Mononuclear cell (primary cell): ENCODE data around the gene SNX1. TPM values are rescaled to one million over a fixed set of nuclear protein-coding genes. Genes with fewer than 3 reads are reported as not detected.

ENCODE experiments used
- H3K27me3 ChIP-seq: 2 replicates; pipeline ENCODE4 v1.6.0; 2011; ENCODE audit warnings: low read length, control low read depth; ENCODE audit not compliant: insufficient read depth
- H3K4me1 ChIP-seq: 2 replicates; pipeline ENCODE4 v1.5.1; 2011; ENCODE audit warnings: mild to moderate bottlenecking, low read length, control low read depth; ENCODE audit not compliant: insufficient read depth
- H3K4me3 ChIP-seq: 2 replicates; pipeline ENCODE4 v1.5.1; 2011; ENCODE audit warnings: mild to moderate bottlenecking, low read length, moderate library complexity
- H3K9me3 ChIP-seq: 2 replicates; pipeline ENCODE4 v1.5.1; 2011; ENCODE audit warnings: low read depth, mild to moderate bottlenecking, control low read depth, low read length
- total RNA-seq: library from RNA; depleted of rRNA; stranded (reverse); fragments of >200 nt; gene quantifications from one replicate; pipeline ENCODE4 v1.2.3, GENCODE V29; 2012

Gene SNX1
- total RNA-seq, 1 donor, result 29.2 TPM

GRCh38 chr15:64144192-64144564 is 48.4 kb downstream of the SNX1 start:
- no peak overlapping the region for H3K4me3 ChIP-seq
- no peaks in the 10 kb centered on the region for H3K4me1 ChIP-seq
- H3K9me3 ChIP-seq, result no peaks in the 10 kb centered on the region
- H3K27me3 ChIP-seq, result no peaks in the 10 kb centered on the region

GRCh38 chr15:64144565-64145281 is 48.9 kb downstream of the SNX1 start:
- Histone ChIP-seq H3K4me3 (no peak overlapping the region), H3K4me1 (peaks cover 5% of the 10 kb centered on the region), H3K9me3 (no peaks in the 10 kb centered on the region), H3K27me3 (no peaks in the 10 kb centered on the region)

- no peaks in the 10 kb centered on the region for H3K9me3 ChIP-seq
Measured at GRCh38 chr15:64146041-64146440, 50.3 kb downstream of the SNX1 start.

GRCh38 chr15:64146520-64146884 is 50.7 kb downstream of the SNX1 start:
- no peak overlapping the region for H3K4me3 ChIP-seq
- H3K9me3 ChIP-seq, result no peaks in the 10 kb centered on the region
- H3K4me1 ChIP-seq, result peaks cover 21% of the 10 kb centered on the region
- no peaks in the 10 kb centered on the region for H3K27me3 ChIP-seq

More at GRCh38 chr15:64146041-64146440, 50.3 kb downstream of the SNX1 start:
- H3K27me3 ChIP-seq, result no peaks in the 10 kb centered on the region
- peaks cover 18% of the 10 kb centered on the region for H3K4me1 ChIP-seq
- H3K4me3 ChIP-seq, result no peak overlapping the region

GRCh38 chr15:64146885-64147681 is 51.3 kb downstream of the SNX1 start:
- Histone ChIP-seq H3K4me3 (no peak overlapping the region), H3K4me1 (peaks cover 27% of the 10 kb centered on the region), H3K9me3 (no peaks in the 10 kb centered on the region), H3K27me3 (peaks cover 5% of the 10 kb centered on the region)

- H3K4me1 ChIP-seq, result peaks cover 37% of the 10 kb centered on the region
- H3K27me3 ChIP-seq, result peaks cover 16% of the 10 kb centered on the region
- H3K4me3 ChIP-seq, result no peak overlapping the region
- H3K9me3 ChIP-seq, result no peaks in the 10 kb centered on the region
Measured at GRCh38 chr15:64148168-64148567, 52.4 kb downstream of the SNX1 start.

- Histone ChIP-seq H3K27me3 (peaks cover 18% of the 10 kb centered on the region), H3K9me3 (no peaks in the 10 kb centered on the region), H3K4me1 (peaks cover 41% of the 10 kb centered on the region), H3K4me3 (no peak overlapping the region)
Measured at GRCh38 chr15:64148581-64148980, 52.8 kb downstream of the SNX1 start.

GRCh38 chr15:64149424-64149823 is 53.6 kb downstream of the SNX1 start:
- Histone ChIP-seq H3K9me3 (no peaks in the 10 kb centered on the region), H3K4me3 (no peak overlapping the region), H3K27me3 (peaks cover 18% of the 10 kb centered on the region), H3K4me1 (peaks cover 50% of the 10 kb centered on the region)

- Histone ChIP-seq H3K4me1 (peaks cover 52% of the 10 kb centered on the region), H3K9me3 (no peaks in the 10 kb centered on the region), H3K27me3 (peaks cover 18% of the 10 kb centered on the region), H3K4me3 (no peak overlapping the region)
Measured at GRCh38 chr15:64149893-64150578, 54.3 kb downstream of the SNX1 start.

- Histone ChIP-seq H3K4me3 (peak within 1 kb of the TSS; percentile 41), H3K9me3 (no peaks in the 10 kb centered on the region), H3K27me3 (peaks cover 18% of the 10 kb centered on the region), H3K4me1 (peaks cover 52% of the 10 kb centered on the region)
Measured at GRCh38 chr15:64151727-64152506, 56.1 kb downstream of the SNX1 start, which contains the start of gene SNX22. Gene SNX22 (plus strand): TSS chr15:64151731. CDS start chr15:64151776, 45 bp downstream.

- H3K4me1 ChIP-seq, result peaks cover 53% of the 10 kb centered on the region
- no peaks in the 10 kb centered on the region for H3K9me3 ChIP-seq
- peaks cover 18% of the 10 kb centered on the region for H3K27me3 ChIP-seq
- H3K4me3 ChIP-seq, result peak overlapping the region; percentile 41
Measured at GRCh38 chr15:64152507-64153387, 57.0 kb downstream of the SNX1 start.

- no peaks in the 10 kb centered on the region for H3K9me3 ChIP-seq
- peaks cover 61% of the 10 kb centered on the region for H3K4me1 ChIP-seq
- peak overlapping the region; percentile 41 for H3K4me3 ChIP-seq
- H3K27me3 ChIP-seq, result peaks cover 18% of the 10 kb centered on the region
Measured at GRCh38 chr15:64153480-64154367, 57.9 kb downstream of the SNX1 start.
